ENCODE measurements around the gene EIF1AD.
"Not testable (repeated sequence)": the region's sequence is repeated elsewhere in the genome, so short reads cannot be mapped to it uniquely, and the experiment has no call there.

The EIF1AD gene

DNA sequence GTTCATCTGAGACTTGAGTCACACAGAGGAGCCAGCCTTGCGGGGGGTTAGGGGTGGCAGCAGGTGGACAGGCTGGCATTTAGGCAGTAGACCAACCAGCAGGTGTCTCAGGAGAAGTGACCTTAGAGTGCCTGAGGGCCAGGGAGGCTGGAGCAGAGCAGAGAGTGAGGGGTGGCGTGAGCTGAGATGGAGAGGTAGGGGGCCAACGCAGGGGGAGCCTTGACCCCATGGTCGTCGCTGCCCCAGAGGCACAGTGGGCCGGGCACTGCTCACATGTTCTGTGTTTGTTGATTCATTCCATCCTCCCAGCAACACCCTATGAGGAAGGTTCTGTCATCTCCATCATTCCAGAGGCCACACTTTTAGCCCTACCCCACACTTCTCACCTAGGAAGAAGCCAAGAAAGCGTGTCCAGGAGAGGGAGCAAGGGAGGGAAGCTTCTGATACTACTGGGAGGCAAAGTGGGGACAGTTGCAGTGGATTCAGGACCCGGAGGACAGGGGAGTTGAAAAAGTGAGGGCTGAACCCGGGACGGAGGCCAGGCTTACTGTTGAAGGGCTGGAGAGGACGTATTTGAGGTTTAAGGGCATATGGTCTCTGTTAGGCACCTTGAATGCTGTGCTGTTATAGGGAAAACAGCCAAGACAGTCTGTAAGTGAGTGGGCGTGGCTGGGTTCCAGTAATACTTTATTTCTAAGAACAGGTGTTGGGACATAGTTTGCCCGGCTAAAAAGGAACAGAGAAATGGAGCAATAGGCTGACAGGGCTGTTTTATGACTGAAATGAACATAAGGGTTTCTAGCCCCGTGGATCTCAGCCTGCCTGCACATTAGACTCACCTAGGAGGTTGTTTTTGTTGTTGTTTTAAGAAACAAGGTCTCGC, 33.1 kb downstream of the EIF1AD start:
- no peak for DNase-seq (ENCODE audit: low read depth, low spot score)

GRCh38 chr11:65967329-65967934, 34.5 kb downstream of the EIF1AD start:
- DNase-seq (ENCODE audit: low read depth, low spot score) = no peak

GRCh38 chr11:65965986-65966762, 35.8 kb downstream of the EIF1AD start:
- DNase-seq (ENCODE audit: low read depth, low spot score) = no peak

DNA sequence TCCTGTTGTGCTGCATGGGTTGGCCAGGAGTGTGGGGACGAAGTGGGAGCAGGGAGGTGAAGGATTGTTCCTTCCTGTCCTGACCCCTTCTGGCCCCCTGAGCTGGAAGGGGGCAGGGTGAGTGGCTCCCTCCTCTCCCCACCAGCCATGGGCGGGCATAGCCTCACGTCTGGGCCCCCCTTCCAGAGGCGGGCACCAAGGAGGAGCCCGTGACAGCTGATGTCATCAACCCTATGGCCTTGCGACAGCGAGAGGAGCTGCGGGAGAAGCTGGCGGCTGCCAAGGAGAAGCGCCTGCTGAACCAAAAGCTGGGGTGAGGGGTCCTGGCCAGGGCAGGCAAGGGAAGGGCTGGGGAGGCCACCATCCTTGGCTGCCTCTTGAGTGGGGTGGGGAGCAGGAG, 37.1 kb downstream of the EIF1AD start:
- DNase-seq (ENCODE audit: low read depth, low spot score) = no peak

GRCh38 chr11:65962141-65962564, 39.8 kb downstream of the EIF1AD start:
- no peak for DNase-seq (ENCODE audit: low read depth, low spot score)

DNA sequence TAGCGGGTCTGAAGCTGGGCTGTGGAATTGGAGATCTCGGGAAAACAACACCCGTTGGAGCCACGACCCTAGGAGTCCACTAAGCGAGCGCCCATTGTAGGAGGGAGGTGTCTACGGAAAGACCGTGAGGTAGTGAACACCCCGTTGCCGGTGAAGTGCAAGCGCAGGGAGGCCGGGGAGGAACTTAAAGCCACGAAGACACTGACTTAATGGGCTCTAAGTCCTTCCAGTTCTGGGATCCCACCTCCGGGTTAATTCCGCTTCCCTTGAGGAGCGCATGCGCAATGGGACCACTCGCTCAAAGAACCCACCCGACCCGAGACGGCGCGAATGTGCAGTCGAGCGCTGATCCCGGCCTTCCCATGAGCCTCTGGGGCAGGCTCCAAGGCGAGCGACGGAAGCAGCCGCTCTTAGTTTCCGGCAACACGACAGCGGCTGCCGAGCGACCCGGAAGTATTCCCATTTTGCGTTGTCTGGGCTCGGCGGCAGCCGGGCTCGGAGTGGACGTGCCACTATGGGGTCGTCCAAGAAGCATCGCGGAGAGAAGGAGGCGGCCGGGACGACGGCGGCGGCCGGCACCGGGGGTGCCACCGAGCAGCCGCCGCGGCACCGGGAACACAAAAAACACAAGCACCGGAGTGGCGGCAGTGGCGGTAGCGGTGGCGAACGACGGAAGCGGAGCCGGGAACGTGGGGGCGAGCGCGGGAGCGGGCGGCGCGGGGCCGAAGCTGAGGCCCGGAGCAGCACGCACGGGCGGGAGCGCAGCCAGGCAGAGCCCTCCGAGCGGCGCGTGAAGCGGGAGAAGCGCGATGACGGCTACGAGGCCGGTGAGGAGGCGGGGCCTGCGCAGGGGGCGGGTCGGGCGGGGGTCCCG, 40.5 kb downstream of the EIF1AD start, which contains the start of gene SART1:
Gene SART1 (plus strand): TSS at position 468 of the 874 bp plus-strand sequence. CDS start 47 bp downstream, at position 515.
- DNase-seq (ENCODE audit: low read depth, low spot score) = peak; percentile 97

- DNase-seq (ENCODE audit: low read depth, low spot score) = no peak
Observed at GRCh38 chr11:65960824-65961266, 41.1 kb downstream of the EIF1AD start.

- DNase-seq (ENCODE audit: low read depth, low spot score) = no peak
Observed at GRCh38 chr11:65958774-65959420, 43.1 kb downstream of the EIF1AD start.

DNA sequence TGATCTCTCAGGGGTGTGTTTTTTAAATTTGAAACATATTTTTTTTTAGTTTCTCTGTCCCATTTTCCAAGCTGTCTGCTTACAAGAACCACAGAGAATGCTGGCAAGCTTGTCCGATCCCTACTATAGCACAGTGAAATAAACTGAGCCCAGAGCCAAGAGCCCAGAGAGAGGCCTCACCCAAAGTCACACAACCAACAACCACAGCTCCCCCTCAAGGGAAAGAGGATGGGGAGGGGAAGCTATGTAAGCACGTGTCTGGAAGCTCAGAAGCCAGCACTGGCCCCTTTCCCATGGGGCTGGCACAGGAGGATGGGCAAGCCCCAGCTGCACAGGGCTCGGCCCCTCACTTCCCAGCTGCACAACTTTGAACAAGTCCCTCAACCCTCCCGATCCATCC, 43.7 kb downstream of the EIF1AD start:
- DNase-seq (ENCODE audit: low read depth, low spot score) = no peak

- DNase-seq (ENCODE audit: low read depth, low spot score) = no peak
Observed at GRCh38 chr11:65954771-65955170, 47.2 kb downstream of the EIF1AD start.

DNA sequence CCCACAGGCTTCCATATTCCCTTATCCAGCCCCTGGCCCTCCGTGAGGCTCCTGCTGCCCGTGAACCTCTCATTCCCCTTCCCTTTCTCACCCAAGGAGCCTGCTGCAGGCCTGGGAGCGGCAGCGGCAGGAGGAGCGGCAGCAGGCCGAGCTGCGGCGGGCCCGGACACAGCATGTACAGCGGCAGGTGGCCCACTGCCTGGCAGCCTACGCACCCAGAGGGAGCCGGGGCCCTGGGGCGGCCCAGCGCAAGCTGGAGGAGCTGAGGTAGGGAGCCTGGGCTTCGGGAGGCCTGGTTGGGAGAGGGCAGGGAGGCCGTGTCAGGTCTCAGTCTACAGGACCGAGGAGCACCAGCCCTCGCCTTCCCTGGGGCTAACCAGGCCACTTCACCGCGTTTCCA, 48.5 kb downstream of the EIF1AD start:
- no peak for DNase-seq (ENCODE audit: low read depth, low spot score)

- no peak for DNase-seq (ENCODE audit: low read depth, low spot score)
Observed at GRCh38 chr11:65952052-65952521, 49.9 kb downstream of the EIF1AD start.

GRCh38 chr11:65951641-65952040, 50.3 kb downstream of the EIF1AD start:
- DNase-seq (ENCODE audit: low read depth, low spot score) = not testable (repeated sequence)

GRCh38 chr11:65950711-65951110, 51.2 kb downstream of the EIF1AD start:
- not testable (repeated sequence) for DNase-seq (ENCODE audit: low read depth, low spot score)

DNA sequence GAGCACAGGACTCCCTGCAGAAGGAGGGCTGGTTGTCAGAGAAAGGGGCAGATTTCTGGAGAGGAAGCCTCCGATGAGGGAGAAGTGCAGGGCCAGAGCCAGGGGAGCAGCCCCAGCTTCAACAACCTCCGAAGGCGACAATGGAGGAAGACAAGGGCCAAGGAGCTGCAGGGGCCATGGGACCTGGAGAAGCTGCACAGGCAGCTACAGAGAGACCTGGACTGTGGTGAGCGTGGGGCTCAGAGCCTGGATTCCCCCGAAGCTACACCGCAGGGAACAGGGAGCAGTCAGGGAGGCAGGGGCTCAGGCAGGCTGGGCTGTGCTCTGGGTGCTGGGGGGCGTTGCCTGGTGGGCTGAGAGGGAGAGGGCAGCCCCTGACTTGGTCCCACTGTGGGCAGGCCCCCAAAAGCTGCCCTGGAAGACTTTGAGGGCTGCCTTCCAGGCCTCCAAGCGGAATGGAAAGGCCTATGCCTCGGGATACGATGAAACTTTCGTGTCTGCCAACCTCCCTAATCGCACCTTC, 54.3 kb downstream of the EIF1AD start:
- DNase-seq (ENCODE audit: low read depth, low spot score) = no peak

- no peak for DNase-seq (ENCODE audit: low read depth, low spot score)
Observed at GRCh38 chr11:65947133-65947532, 54.8 kb downstream of the EIF1AD start.

DNA sequence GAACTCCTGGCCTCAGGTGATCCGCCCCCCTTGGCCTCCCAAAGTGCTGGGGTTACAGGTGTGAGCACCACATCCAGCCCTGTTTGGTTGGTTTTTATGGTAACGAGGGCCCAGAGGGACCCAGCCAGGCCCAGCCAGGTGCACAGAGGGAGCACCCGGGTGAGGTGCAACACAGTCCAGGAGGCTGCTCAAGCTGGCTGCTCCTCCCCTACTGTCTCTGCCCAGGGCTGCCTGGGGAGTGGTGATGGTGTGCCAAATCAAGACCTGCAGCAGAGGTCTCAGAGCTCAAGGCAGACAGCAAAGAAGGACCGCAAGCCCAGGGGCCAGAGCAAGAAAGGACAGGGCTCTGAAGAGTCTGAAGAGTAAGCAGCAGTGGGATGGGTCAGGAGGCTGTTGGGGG, 55.3 kb downstream of the EIF1AD start:
- no peak for DNase-seq (ENCODE audit: low read depth, low spot score)
